Measurements from ENCODE around the gene FTO. TPM values are rescaled to one million over a fixed set of nuclear protein-coding genes. Genes with fewer than 3 reads are reported as not detected.

FTO gene
- total RNA-seq, 1 donor, result 135 TPM

DNA sequence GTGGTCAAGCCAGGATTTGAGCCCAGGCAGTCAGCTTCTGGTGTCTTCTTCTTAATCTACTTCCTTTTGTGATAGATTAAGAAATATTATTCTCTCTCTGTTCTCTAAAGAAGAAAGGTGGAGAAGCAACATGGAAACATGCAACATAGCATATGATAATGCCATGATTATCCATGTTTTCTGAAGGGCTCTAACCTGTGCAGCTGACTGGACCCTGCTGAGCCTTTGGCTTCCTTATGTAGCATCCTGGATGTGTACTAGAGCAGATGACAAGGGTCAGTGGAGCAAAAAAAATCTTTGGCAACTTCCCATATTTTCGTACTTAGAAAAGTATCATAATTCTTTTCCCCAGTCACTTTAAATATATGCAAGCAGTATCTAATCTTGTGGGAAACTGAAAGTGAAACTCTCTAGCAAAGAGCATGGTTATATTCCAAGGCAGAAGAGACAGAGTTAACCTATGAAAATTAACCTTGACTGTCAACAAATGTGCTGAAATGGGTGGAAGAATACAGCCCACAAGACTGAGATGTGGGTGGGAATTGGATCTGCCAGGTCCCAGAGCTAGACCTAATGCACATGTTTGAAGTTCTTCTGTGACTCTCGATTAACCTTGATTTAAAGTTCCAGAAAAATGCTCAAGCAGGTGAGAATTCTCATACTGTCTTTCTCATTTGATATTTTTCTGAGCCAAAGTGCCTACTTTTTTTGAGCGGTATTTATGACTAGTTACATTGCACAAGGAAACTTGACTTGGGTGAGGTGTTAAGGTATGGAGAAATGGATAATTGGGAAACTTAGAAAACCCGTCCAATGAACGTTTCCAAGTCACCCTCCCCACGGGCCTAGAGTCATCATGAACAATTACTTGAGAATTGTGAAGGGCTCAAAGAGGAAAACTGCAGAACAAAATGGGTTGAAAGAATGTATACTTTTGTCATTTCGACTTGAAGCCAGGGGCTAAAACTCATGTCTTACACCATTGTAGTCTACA is 248.6 kb downstream of the FTO start:
- DNase-seq (ENCODE audit: low read depth), result peak; percentile 51
- TF ChIP-seq, protein P1, sequence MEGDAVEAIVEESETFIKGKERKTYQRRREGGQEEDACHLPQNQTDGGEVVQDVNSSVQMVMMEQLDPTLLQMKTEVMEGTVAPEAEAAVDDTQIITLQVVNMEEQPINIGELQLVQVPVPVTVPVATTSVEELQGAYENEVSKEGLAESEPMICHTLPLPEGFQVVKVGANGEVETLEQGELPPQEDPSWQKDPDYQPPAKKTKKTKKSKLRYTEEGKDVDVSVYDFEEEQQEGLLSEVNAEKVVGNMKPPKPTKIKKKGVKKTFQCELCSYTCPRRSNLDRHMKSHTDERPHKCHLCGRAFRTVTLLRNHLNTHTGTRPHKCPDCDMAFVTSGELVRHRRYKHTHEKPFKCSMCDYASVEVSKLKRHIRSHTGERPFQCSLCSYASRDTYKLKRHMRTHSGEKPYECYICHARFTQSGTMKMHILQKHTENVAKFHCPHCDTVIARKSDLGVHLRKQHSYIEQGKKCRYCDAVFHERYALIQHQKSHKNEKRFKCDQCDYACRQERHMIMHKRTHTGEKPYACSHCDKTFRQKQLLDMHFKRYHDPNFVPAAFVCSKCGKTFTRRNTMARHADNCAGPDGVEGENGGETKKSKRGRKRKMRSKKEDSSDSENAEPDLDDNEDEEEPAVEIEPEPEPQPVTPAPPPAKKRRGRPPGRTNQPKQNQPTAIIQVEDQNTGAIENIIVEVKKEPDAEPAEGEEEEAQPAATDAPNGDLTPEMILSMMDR (IDR thresholded peaks at IDR 0.05; ENCODE audit: insufficient read depth, low read length), result no peak
- peak overlapping the region; percentile 52 for H3K4me3 ChIP-seq (ENCODE audit: low read depth, low read length)

DNA sequence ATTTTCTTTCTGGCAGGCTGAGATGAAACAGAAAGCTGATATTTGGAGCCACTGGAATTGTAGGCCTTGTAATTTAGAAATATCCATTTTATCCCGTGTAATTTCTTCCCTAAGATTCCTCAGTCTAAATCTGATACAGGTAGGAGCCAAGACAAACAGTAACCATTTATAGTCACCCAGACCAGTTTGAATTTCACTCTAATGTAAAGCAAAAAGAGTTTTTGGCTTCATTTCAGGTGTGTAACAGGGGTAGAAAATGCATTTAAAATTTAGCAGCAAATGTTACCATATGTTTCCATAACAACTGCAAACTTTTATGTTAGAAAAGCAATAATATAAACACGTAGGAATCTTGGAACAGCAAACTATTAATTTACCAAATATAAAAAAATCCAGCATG is 249.4 kb downstream of the FTO start:
- TF ChIP-seq, protein P1 (IDR thresholded peaks at IDR 0.05; ENCODE audit: insufficient read depth, low read length), result no peak
- H3K4me3 ChIP-seq (ENCODE audit: low read depth, low read length), result no peak overlapping the region
- DNase-seq (ENCODE audit: low read depth), result no peak

DNA sequence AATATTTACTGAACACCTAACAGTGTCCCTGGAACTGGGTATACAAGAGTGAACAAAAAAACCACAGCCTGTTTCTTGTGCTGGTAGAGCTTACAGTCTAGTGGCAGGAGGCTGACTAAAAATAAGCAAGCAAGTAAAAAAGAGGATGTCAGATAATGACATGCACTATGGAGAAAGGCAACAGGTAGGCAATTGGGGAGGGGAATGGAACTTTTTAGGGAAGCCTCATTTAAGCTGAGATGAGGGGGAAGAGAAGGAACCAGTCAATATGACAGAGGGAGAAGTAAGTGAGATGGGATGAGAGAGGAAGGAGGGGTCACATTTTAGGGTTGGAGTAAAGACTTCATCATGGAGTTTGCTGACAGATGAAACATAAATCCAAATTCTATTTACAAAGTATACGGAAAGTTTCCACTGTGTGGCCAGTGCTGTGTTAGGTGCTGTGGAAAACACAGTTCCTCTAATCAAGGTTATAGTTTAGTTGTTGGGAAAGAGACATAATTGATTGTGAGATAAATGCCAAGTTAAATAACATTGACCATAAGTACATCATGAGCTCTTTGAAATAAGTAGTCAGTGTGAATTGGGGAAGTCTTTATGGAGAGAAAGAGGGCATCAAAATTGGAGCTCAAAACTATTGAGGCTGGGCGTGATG is 251.4 kb downstream of the FTO start:
- no peak for DNase-seq (ENCODE audit: low read depth)
- TF ChIP-seq, protein P1 (IDR thresholded peaks at IDR 0.05; ENCODE audit: insufficient read depth, low read length), result no peak

DNA sequence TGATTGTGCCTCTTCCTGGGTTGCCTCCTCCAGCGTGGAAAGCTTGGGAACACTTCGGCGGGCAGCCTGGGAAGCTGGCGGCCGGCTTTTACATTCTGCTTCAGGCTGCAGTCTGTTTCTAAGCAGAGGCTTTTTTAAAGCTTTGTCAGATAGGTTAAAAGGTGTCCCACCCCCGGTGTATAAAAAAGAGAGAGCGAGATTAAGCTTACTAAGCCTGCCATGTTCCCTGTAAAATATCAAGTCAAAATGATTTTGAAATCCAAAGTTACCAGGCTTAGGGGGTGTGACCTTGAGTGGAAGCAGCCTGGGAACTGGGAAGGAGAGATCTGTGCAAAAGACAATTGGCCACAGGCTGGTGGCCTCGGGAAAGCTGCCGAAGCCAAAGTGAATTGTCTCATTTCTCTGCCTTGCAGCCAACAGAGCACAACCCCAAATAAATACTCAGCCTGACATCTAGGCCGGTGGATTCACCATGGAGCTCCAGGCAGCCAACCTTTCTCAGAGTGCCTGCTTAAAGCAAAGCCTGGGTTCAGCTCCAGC is 254.5 kb downstream of the FTO start:
- DNase-seq (ENCODE audit: low read depth), result no peak
- no peak overlapping the region for H3K4me3 ChIP-seq (ENCODE audit: low read depth, low read length)
- TF ChIP-seq, protein P1 (IDR thresholded peaks at IDR 0.05; ENCODE audit: insufficient read depth, low read length), result no peak

More for the DNA sequence above, 251.4 kb downstream of the FTO start:
- no peak overlapping the region for H3K4me3 ChIP-seq (ENCODE audit: low read depth, low read length)

DNA sequence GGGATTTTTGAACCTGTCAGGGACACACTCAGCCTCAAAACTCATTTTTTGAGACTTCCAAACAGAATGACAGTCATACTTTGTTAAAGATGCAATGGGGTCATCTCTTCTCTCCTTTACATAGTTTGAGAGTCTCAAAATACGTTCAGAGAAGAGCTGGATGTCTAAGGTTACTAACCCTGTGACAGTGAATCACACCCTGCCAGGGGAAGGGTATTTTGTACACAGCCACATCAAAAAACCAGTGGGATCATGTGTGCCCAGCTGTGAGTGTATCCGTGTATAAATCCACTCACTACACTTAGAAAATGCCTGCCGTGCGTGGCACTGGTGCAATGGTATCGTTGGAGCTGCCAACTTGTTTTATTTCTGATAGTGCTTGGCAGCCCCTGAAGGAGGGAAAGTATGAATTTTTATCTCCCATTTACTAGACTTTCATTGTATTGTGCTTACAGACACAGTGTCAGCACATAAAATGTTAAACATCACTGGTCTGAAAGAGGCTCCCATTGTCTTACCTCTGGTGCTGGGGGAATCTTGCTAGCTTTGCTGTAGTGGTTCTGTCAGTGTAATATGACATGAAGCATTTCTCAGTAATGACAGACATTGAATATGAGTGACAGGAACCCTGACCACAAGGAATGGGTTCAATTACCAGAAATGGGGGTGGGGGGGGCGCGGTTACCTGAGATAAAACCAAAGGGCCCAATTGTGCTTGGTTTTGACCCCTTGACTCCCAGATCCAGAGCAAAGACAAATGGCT is 256.3 kb downstream of the FTO start:
- DNase-seq (ENCODE audit: low read depth), result no peak
- no peak overlapping the region for H3K4me3 ChIP-seq (ENCODE audit: low read depth, low read length)
- TF ChIP-seq, protein P1 (IDR thresholded peaks at IDR 0.05; ENCODE audit: insufficient read depth, low read length), result no peak

DNA sequence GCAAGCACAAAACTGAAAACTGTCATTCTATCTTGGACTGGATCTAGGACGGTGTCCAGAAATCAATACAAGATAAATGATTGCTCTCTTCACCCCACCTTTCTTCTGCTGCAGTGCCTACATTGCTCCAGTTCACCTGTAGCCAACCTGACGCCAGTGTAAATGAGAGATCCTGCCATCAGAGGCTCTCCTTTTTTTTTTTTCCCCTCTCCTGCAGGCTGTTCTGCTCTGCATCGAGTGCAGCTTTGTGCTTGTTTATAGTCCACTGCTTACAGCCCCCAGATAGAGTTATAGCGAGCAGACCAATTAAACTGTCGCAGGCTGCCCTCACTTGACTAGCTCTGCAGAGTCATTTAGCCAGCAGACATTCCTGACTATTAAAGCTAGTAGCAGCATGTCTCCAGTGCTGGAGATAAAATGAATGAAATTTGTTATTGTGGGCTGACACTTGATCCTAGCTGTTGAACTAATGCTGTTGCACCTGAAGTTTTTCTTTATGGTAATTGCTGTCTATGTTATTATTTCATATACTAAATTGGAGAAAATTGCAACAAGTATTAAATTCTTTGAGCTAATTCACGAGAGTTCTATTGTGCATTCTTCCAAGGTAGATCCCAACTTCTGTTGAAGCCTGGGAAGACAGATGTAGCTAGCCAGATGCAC is 257.1 kb downstream of the FTO start:
- DNase-seq (ENCODE audit: low read depth), result no peak
- TF ChIP-seq, protein P1 (IDR thresholded peaks at IDR 0.05; ENCODE audit: insufficient read depth, low read length), result no peak
- H3K4me3 ChIP-seq (ENCODE audit: low read depth, low read length), result no peak overlapping the region

Data from fibroblast of the aortic adventitia (primary cell).